ENCODE results near the gene RAD51B.

- no peak for TF ChIP-seq POLR2AphosphoS5 (IDR thresholded peaks at IDR 0.05; ENCODE audit: borderline replicate concordance, low read depth, low read length)
- no peak for TF ChIP-seq EZH2 (IDR thresholded peaks at IDR 0.05)
Measured at GRCh38 chr14:68041876-68042354, 222.3 kb downstream of the RAD51B start.
